GM12892 (cell line): Measurements from ENCODE around the gene CDO1.

Experiments used
- POLR2A ChIP-seq: IDR thresholded peaks from 2 replicates; pipeline ENCODE4 v1.6.1; 2011; ENCODE audit warnings: low read depth, low read length, control low read depth
- POLR2AphosphoS5 ChIP-seq: IDR thresholded peaks from 2 replicates; pipeline ENCODE4 v1.6.1; 2011; ENCODE audit warnings: low read depth, low read length, control low read depth
- TAF1 ChIP-seq: IDR thresholded peaks from 2 replicates; pipeline ENCODE4 v1.6.1; 2011; ENCODE audit warnings: low read depth, mild to moderate bottlenecking, control low read depth, low read length, borderline replicate concordance

GRCh38 chr5:115796656-115797055 lies 19.8 kb downstream of the CDO1 start:
- no peak for TF ChIP-seq POLR2A
- TF ChIP-seq POLR2AphosphoS5 = no peak
- TF ChIP-seq TAF1 = no peak
